GM18873 (cell line): ENCODE measurements around the gene OTUD3.
"Not testable (repeated sequence)": the region's sequence is repeated elsewhere in the genome, so short reads cannot be mapped to it uniquely, and the experiment has no call there.

Source experiments
- ATAC-seq: cut with Tn5 transposase; IDR thresholded peaks from one replicate; pipeline ENCODE4 v1.9.1; 2021; ENCODE audit warnings: mild to moderate bottlenecking, moderate library complexity, moderate number of reproducible peaks; ENCODE audit not compliant: unreplicated experiment, low FRiP score

The OTUD3 gene

GRCh38 chr1:19909392-19909791, 27.2 kb downstream of the OTUD3 start:
- no peak for ATAC-seq

GRCh38 chr1:19909971-19910370, 27.8 kb downstream of the OTUD3 start:
- no peak for ATAC-seq

GRCh38 chr1:19910650-19911049, 28.5 kb downstream of the OTUD3 start:
- ATAC-seq: no peak

GRCh38 chr1:19918057-19918456, 35.9 kb downstream of the OTUD3 start:
- no peak for ATAC-seq

GRCh38 chr1:19920132-19920710, 38.0 kb downstream of the OTUD3 start:
- no peak for ATAC-seq

GRCh38 chr1:19921310-19921709, 39.1 kb downstream of the OTUD3 start:
- no peak for ATAC-seq

GRCh38 chr1:19922015-19922688, 40.0 kb downstream of the OTUD3 start:
- ATAC-seq: no peak

- no peak for ATAC-seq
Observed at GRCh38 chr1:19923137-19923952, 41.1 kb downstream of the OTUD3 start, which contains the start of gene PLA2G2E. Gene PLA2G2E, minus strand, starts transcription at chr1:19923617. Its CDS starts 58 bp downstream, at chr1:19923559.

GRCh38 chr1:19923953-19924346, 41.8 kb downstream of the OTUD3 start:
- ATAC-seq: no peak

- no peak for ATAC-seq
Observed at GRCh38 chr1:19925342-19926070, 43.3 kb downstream of the OTUD3 start.

- ATAC-seq: no peak
Observed at GRCh38 chr1:19926296-19927129, 44.3 kb downstream of the OTUD3 start.

- not testable (repeated sequence) for ATAC-seq
Observed at GRCh38 chr1:19927130-19927421, 44.9 kb downstream of the OTUD3 start.

GRCh38 chr1:19932866-19933265, 50.7 kb downstream of the OTUD3 start:
- no peak for ATAC-seq

GRCh38 chr1:19934336-19934735, 52.1 kb downstream of the OTUD3 start:
- no peak for ATAC-seq

GRCh38 chr1:19936061-19936750, 54.0 kb downstream of the OTUD3 start:
- no peak for ATAC-seq

GRCh38 chr1:19938472-19938871, 56.3 kb downstream of the OTUD3 start:
- ATAC-seq: no peak

- no peak for ATAC-seq
Observed at GRCh38 chr1:19940486-19941205, 58.5 kb downstream of the OTUD3 start.

GRCh38 chr1:19941206-19941568, 59.0 kb downstream of the OTUD3 start:
- ATAC-seq: no peak

- ATAC-seq: no peak
Observed at GRCh38 chr1:19942088-19942487, 59.9 kb downstream of the OTUD3 start.
